Measurements from ENCODE around the gene H2AZ2. TPM values are rescaled to one million over a fixed set of nuclear protein-coding genes. Genes with fewer than 3 reads are reported as not detected.

H2AZ2 gene
- total and polyA plus RNA-seq, 8 donors = 113 to 286 (median 228) TPM

DNA sequence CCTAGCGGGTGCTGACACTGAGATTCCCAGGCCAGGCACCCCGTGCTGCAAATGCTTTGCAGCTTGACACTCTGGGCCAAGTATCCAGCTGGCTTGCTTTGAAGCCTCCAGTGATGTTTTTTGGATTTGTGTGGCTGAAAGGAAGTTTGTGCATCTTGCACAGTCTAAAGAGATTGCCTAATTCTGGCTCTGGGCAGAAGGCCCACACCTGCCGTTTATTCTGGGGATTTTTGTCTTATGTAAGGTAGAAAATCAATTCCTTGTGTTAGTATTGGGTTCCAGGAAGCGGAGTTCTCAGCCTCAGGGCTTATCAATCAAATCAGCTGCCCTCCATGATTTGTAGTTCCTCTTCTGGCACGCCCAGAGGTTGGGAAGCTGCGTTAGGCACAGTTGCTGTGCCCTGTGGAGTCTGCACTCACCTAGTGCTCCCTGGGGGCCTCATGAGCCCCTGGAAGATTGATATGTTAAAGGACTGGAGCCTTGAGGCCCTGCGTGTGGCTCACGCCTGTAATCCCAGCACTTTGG, 45.9 kb upstream of the H2AZ2 start:
- Histone ChIP-seq H3K4me3 (no peak overlapping the region), H3K4me1 (no peaks in the 10 kb centered on the region), H3K27me3 (no peaks in the 10 kb centered on the region), H3K27ac (no peak overlapping the region), H3K36me3 (no peaks in the 10 kb centered on the region), H3K9me3 (no peaks in the 10 kb centered on the region)
- intact Hi-C loops (cut with DNase I) = no loop called here
- TF ChIP-seq, protein P1, sequence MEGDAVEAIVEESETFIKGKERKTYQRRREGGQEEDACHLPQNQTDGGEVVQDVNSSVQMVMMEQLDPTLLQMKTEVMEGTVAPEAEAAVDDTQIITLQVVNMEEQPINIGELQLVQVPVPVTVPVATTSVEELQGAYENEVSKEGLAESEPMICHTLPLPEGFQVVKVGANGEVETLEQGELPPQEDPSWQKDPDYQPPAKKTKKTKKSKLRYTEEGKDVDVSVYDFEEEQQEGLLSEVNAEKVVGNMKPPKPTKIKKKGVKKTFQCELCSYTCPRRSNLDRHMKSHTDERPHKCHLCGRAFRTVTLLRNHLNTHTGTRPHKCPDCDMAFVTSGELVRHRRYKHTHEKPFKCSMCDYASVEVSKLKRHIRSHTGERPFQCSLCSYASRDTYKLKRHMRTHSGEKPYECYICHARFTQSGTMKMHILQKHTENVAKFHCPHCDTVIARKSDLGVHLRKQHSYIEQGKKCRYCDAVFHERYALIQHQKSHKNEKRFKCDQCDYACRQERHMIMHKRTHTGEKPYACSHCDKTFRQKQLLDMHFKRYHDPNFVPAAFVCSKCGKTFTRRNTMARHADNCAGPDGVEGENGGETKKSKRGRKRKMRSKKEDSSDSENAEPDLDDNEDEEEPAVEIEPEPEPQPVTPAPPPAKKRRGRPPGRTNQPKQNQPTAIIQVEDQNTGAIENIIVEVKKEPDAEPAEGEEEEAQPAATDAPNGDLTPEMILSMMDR (IDR thresholded peaks at IDR 0.05) = no peak
- ATAC-seq = no peak
- no peak for DNase-seq

DNA sequence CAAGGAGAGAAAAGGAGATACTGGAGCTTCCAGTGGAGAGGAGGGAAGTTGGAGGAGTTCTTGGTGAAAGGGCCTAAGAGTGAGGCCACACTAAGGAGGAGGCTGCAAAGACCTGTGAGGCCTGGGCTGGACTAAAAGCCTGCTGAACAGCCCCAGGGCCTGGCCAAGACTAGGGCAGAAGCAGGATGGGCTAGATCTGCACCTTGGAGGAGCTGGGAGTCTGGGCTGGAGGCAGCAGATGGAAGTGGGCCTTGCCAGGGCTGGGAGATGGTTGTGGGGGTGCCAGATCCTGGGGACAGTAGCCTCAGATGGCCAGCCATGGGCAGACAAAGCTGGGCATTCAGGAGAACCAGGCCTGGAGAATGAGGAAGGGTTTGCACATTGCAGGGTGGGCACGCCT, 43.9 kb upstream of the H2AZ2 start:
- ATAC-seq (no peak), DNase-seq (no peak)
- Histone ChIP-seq H3K27ac (no peak overlapping the region), H3K9me3 (no peaks in the 10 kb centered on the region), H3K27me3 (no peaks in the 10 kb centered on the region), H3K36me3 (no peaks in the 10 kb centered on the region), H3K4me3 (no peak overlapping the region), H3K4me1 (no peaks in the 10 kb centered on the region)
- TF ChIP-seq, protein P1 (IDR thresholded peaks at IDR 0.05) = no peak
- intact Hi-C loops (cut with DNase I) = no loop called here

DNA sequence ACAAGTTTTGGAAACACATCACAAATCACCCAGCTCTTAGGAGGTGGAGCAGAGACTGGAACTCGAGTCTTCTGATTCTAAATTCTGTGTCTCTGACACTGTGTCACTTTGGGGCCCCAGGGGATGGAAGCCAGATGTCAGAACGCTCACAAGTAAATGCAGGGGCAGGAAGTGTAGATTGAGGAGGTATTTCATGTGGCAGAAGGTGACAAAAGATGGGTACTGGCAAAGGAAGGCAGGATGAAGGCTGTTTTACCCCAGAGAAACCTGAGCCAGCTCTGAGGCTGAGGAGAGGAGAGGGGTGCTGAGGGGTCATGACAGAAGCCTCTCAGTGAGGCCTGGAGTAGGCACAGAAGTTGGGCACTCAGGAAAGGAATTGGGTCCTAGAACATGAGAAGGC, 43.5 kb upstream of the H2AZ2 start:
- Histone ChIP-seq H3K27ac (no peak overlapping the region), H3K4me1 (peaks cover 0 to 2% of the 10 kb centered on the region in 2 donors), H3K27me3 (no peaks in the 10 kb centered on the region), H3K36me3 (no peaks in the 10 kb centered on the region), H3K9me3 (no peaks in the 10 kb centered on the region), H3K4me3 (no peak overlapping the region)
- ATAC-seq (no peak), DNase-seq (no peak)
- intact Hi-C loops (cut with DNase I) = no loop called here
- TF ChIP-seq, protein P1 (IDR thresholded peaks at IDR 0.05) = no peak

DNA sequence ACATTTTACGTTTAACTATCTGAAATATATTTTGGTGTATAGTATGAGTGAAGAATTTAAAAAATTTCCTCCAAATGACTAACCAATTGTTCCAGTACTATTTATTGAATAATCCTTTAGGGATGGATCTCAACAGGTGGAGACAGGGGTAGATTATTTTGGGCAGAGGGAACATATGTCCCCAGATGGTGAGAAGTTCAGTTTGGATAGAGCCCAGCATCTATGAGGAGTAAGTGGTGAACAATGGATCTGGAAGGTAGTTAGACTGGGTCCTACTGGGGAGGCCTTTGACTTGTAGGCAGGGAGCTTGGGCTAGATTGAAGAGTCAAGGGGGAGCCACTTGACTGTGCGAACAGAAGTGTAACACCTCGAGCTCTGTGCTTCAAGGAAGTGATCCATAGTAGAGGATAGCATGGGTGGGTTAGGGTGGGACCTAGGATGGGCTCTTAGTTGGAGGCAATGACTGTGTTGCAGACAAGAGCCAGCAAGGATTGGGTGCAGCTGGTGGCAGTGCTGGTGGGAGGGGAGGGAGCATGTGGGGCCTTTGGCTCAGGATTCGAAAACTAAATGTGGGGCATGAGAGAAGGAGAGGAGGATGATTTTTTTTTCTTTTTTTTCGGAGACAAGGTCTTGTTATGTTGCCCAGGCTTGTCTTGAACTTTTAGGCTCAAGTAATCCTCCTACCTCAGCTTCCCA, 41.3 kb upstream of the H2AZ2 start:
- Histone ChIP-seq H3K4me1 (peaks cover under 1 to 10% of the 10 kb centered on the region in 2 donors), H3K27me3 (no peaks in the 10 kb centered on the region), H3K4me3 (no peak overlapping the region), H3K36me3 (no peaks in the 10 kb centered on the region), H3K27ac (no peak overlapping the region), H3K9me3 (no peaks in the 10 kb centered on the region)
- DNase-seq (no peak), ATAC-seq (no peak)
- TF ChIP-seq, protein P1 (IDR thresholded peaks at IDR 0.05) = no peak
- intact Hi-C loops (cut with DNase I) = no loop called here

DNA sequence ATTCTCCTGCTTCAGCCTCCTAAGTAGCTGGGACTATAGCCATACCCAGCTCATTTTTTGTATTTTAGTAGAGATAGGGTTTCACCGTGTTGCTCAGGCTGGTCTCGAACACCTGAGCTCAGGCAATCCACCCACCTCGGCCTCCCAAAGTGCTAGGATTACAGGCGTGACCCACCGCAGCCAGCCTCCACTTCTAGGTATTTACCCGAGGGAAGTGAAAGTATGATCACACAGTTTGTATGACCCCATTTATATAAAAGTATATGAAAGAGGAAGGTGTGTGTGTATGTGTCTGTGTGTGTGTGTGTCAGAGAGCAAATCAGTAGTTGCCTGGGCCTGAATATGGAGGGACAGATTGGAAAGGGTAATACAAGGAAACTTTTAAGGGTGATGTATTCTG, 39.4 kb upstream of the H2AZ2 start:
- no peaks in the 10 kb centered on the region for H3K9me3 ChIP-seq
- H3K27me3 ChIP-seq = no peaks in the 10 kb centered on the region
- peak overlapping the region in 1 of 2 donors; percentile 99 for H3K27ac ChIP-seq
- TF ChIP-seq, protein P1 (IDR thresholded peaks at IDR 0.05) = no peak
- H3K4me1 ChIP-seq = peaks cover 20 to 29% of the 10 kb centered on the region in 2 donors
- intact Hi-C loops (cut with DNase I) = no loop called here
- H3K36me3 ChIP-seq = no peaks in the 10 kb centered on the region
- no peak overlapping the region for H3K4me3 ChIP-seq
- no peak for ATAC-seq
- no peak for DNase-seq
